Endothelial cell of umbilical vein (primary cell): ENCODE measurements around the gene DCUN1D1. TPM values are rescaled to one million over a fixed set of nuclear protein-coding genes. Genes with fewer than 3 reads are reported as not detected.

Experiments used
- BruUV-seq: library from RNA; stranded (reverse); fragments of 400-500 nt; replicated peaks from 2 replicates; lab custom pipeline; 2021; lab: Mats Ljungman, UMichigan
- CTCF ChIA-PET: fragments of 300-600, 350-600 bp; sonication (Branson Sonifier 250); formaldehyde crosslinking; loops from one replicate; lab custom pipeline; 2021; ENCODE audit warnings: antibody characterized with exemption, inconsistent platforms; lab: Charles Lee
- POLR2A ChIA-PET: fragments of 300-600, 350-600 bp; sonication (Branson Sonifier 250); formaldehyde crosslinking; loops from one replicate; lab custom pipeline; 2021; ENCODE audit warnings: antibody characterized with exemption, inconsistent platforms; lab: Charles Lee
- DNase-seq: peaks from one replicate; pipeline ENCODE4 v3.0.0-alpha.2; 2011; ENCODE audit warnings: low read depth, low spot score
- FAIRE-seq: peaks from 2 replicates; lab custom pipeline; 2011; peaks lifted over from hg19 to GRCh38; lab: Jason Lieb, UNC
- H2AFZ ChIP-seq: 2 replicates; pipeline ENCODE4 v1.6.0; 2012; ENCODE audit warnings: low read depth, low read length, control low read depth, inconsistent platforms
- H3K27ac ChIP-seq: 2 replicates; pipeline ENCODE4 v1.5.1; 2011; ENCODE audit warnings: low read depth, mild to moderate bottlenecking, control low read depth, low read length, moderate library complexity; ENCODE audit not compliant: insufficient read depth
- H3K27me3 ChIP-seq, 2 experiments: 2 replicates each; pipeline versions ENCODE4 v1.6.0 to v1.6.1; 2011; ENCODE audit warnings: low read length in 2 of 2, mixed read lengths in 1 of 2; ENCODE audit not compliant: control insufficient read depth in 2 of 2, insufficient read depth in 2 of 2
- H3K36me3 ChIP-seq, 2 experiments: 2 replicates in 1 of 2; 3 replicates in 1 of 2; pipeline ENCODE4 v1.5.1; 2011; ENCODE audit warnings: low read length in 2 of 2, mild to moderate bottlenecking in 1 of 2, moderate library complexity in 1 of 2; ENCODE audit not compliant: control insufficient read depth in 2 of 2, insufficient read depth in 2 of 2; ENCODE audit errors: extremely low read depth in 1 of 2
- H3K4me1 ChIP-seq: 3 replicates; pipeline ENCODE4 v1.5.1; 2011; ENCODE audit warnings: mild to moderate bottlenecking, low read length; ENCODE audit not compliant: control insufficient read depth, insufficient read depth; ENCODE audit errors: extremely low read depth
- H3K4me2 ChIP-seq: 2 replicates; pipeline ENCODE4 v1.6.1; 2011; ENCODE audit warnings: low read length, control low read depth, mixed read lengths; ENCODE audit not compliant: insufficient read depth
- H3K4me3 ChIP-seq, 3 experiments: fragments of 200-600 bp in 1 of 3; sonication (generic), shearing (Covaris generic) in 1 of 3; replicated peaks in 1 of 3; 2 replicates each; pipeline ENCODE4 v1.5.1; 2011 to 2016; ENCODE audit warnings: control low read depth in 3 of 3, low read length in 3 of 3, mild to moderate bottlenecking in 2 of 3, inconsistent platforms in 1 of 3, low read depth in 1 of 3, moderate library complexity in 1 of 3; ENCODE audit not compliant: insufficient read depth in 1 of 3
- H3K79me2 ChIP-seq: 2 replicates; pipeline ENCODE4 v1.6.0; 2012; ENCODE audit warnings: low read length, inconsistent platforms; ENCODE audit not compliant: control insufficient read depth, insufficient read depth
- H3K9ac ChIP-seq: replicated peaks from 2 replicates; pipeline ENCODE3; 2011; ENCODE audit warnings: low read length, control low read depth; ENCODE audit not compliant: insufficient read depth; ENCODE audit errors: extremely low read depth
- H3K9me1 ChIP-seq: replicated peaks from 3 replicates; pipeline ENCODE4 v1.6.0; 2011; ENCODE audit warnings: mild to moderate bottlenecking, low read length; ENCODE audit not compliant: control insufficient read depth, insufficient read depth; ENCODE audit errors: extremely low read depth
- H3K9me3 ChIP-seq: replicated peaks from 2 replicates; pipeline ENCODE4 v1.5.1; 2012; ENCODE audit warnings: low read length, inconsistent platforms; ENCODE audit not compliant: control insufficient read depth, insufficient read depth
- H4K20me1 ChIP-seq: replicated peaks from 2 replicates; pipeline ENCODE3; 2011; ENCODE audit warnings: mild to moderate bottlenecking, low read length; ENCODE audit not compliant: control insufficient read depth, insufficient read depth; ENCODE audit errors: extremely low read depth
- EZH2 ChIP-seq: IDR thresholded peaks from 2 replicates; pipeline ENCODE4 v1.6.1; 2012; ENCODE audit warnings: borderline replicate concordance, low read depth, mild to moderate bottlenecking, moderate library complexity, low read length, inconsistent platforms; ENCODE audit not compliant: severe bottlenecking
- FOS ChIP-seq: IDR thresholded peaks from 2 replicates; pipeline ENCODE4 v1.6.1; 2011; ENCODE audit warnings: mild to moderate bottlenecking, low read length, moderate library complexity, borderline replicate concordance; ENCODE audit not compliant: insufficient read depth
- GATA2 ChIP-seq: IDR thresholded peaks from 2 replicates; pipeline ENCODE4 v1.7.0; 2011; ENCODE audit warnings: low read depth, mild to moderate bottlenecking, moderate library complexity, mixed read lengths, low read length; ENCODE audit not compliant: insufficient read length, insufficient read depth
- JUN ChIP-seq: IDR thresholded peaks from 2 replicates; pipeline ENCODE4 v1.6.1; 2011; ENCODE audit warnings: borderline replicate concordance, low read depth; ENCODE audit not compliant: insufficient read length, insufficient read depth
- MYC ChIP-seq: IDR thresholded peaks from one replicate; pipeline ENCODE4 v1.6.1; 2011; ENCODE audit warnings: mild to moderate bottlenecking, low read depth, low read length
- POLR2A ChIP-seq: IDR thresholded peaks from 2 replicates; pipeline ENCODE4 v1.6.1; 2012; ENCODE audit warnings: low read depth, mild to moderate bottlenecking, control low read depth, low read length
- POLR2AphosphoS5 ChIP-seq: IDR thresholded peaks from 2 replicates; pipeline ENCODE4 v1.6.1; 2012; ENCODE audit warnings: low read depth, mild to moderate bottlenecking, control low read depth, low read length, moderate library complexity; ENCODE audit not compliant: insufficient read depth
- dilution Hi-C: fragments of 300-500 bp; cut with MboI; formaldehyde crosslinking; loops from one replicate; pipeline ENCODE4 v1.15.0; 2019; ENCODE audit warnings: low sequenced_read_pairs; ENCODE audit not compliant: extremely low pct_ligation_motif_present
- intact Hi-C: fragments of 100-400 bp; cut with micrococcal nuclease; formaldehyde crosslinking; loops from one replicate; pipeline ENCODE4 v1.10.0; 2022
- polyA plus RNA-seq, 4 experiments: library from polyadenylated mRNA; depleted of rRNA in 3 of 4; stranded (reverse) in 3 of 4; unstranded in 1 of 4; fragments of >200 nt; gene quantifications; 2 replicates each; pipeline versions ENCODE4 v1.2.1 to v1.2.3, GENCODE V29; 2011 to 2012; ENCODE audit warnings: missing spikeins in 1 of 4
- total RNA-seq: library from RNA; stranded (reverse); gene quantifications from 2 replicates; pipeline ENCODE4 v1.2.3, GENCODE V29; 2021
- TF ChIP-seq, protein P1 (sequence below), 2 donors: IDR thresholded peaks; 1 replicate in 1 of 2; 2 replicates in 1 of 2; pipeline ENCODE4 v1.5.1; 2011; ENCODE audit warnings: low read length in 2 of 2, mild to moderate bottlenecking in 2 of 2, moderate library complexity in 2 of 2, control low read depth in 1 of 2, inconsistent platforms in 1 of 2, low read depth in 1 of 2; ENCODE audit not compliant: insufficient read depth in 1 of 2; ENCODE audit errors: extremely low read depth in 1 of 2
- TF ChIP-seq, protein P2 (sequence below): IDR thresholded peaks from 2 replicates; pipeline ENCODE4 v1.6.1; 2011; ENCODE audit not compliant: insufficient read depth, insufficient read length

Gene DCUN1D1
- total and polyA plus RNA-seq, 2 donors (not counting 3 experiments of a cell fraction or from before 2014, with no cell fraction given): 4.9 to 41.3 TPM

DNA sequence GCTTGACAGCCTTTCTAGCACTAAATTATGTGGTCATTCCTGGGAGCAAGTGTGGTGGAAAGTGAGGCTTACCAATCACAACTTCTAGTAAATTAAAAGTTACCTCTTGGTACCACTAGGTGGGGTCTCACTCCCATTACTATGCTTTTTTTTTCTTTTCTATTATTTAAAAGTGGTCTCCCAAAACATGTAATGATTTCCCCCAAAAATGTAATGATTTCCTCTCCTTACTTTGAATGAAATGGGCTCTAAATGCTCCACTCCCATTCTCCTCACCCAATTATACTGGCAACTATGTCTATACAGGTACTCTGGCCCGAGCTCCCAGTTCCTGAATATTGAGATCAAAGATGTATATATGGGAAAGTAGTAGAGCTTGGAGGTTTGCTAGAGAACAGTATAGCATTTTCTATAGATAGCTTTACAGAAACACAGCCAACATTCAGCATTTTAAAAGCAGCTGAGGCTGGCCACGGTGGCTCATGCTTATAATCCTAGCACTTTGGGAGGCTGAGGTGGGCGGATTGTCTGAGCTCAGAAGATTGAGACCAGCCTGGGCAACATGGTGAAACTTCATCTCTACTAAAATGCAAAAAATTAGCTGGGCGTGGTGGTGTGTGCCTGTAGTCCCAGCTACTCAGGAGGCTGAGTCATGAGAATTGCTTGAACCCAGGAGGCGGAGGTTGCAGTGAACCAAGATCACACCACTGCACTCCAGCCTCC is 70.9 kb downstream of the DCUN1D1 start:
- Histone ChIP-seq H3K27ac (no peak overlapping the region), H3K4me3 (no peak overlapping the region), H3K79me2 (no peaks in the 10 kb centered on the region), H3K4me1 (no peaks in the 10 kb centered on the region), H4K20me1 (no peaks in the 10 kb centered on the region), H2AFZ (no peak overlapping the region), H3K9me1 (no peaks in the 10 kb centered on the region), H3K36me3 (peaks cover 0 to 2% of the 10 kb centered on the region in 2 experiments), H3K9ac (no peak overlapping the region), H3K27me3 (no peaks in the 10 kb centered on the region), H3K4me2 (no peak overlapping the region), H3K9me3 (no peaks in the 10 kb centered on the region)
- dilution Hi-C loops: no loop called here
- no TSS peak for BruUV-seq
- FAIRE-seq (peak; percentile 54), DNase-seq (peak; percentile 39)
- POLR2A ChIA-PET: no interaction called here
- CTCF ChIA-PET: interaction anchor here (0.7 to 2.5 kb wide), 15 partner anchors 10 to 858 kb away, joined by 3 to 13 read pairs (median 3); no protein-coding TSS in a partner anchor
- intact Hi-C loops: loop anchor here (1.0 to 5.0 kb wide), 4 partner anchors 197 to 477 kb away; no protein-coding TSS in a partner anchor
- TF ChIP-seq, protein P1, sequence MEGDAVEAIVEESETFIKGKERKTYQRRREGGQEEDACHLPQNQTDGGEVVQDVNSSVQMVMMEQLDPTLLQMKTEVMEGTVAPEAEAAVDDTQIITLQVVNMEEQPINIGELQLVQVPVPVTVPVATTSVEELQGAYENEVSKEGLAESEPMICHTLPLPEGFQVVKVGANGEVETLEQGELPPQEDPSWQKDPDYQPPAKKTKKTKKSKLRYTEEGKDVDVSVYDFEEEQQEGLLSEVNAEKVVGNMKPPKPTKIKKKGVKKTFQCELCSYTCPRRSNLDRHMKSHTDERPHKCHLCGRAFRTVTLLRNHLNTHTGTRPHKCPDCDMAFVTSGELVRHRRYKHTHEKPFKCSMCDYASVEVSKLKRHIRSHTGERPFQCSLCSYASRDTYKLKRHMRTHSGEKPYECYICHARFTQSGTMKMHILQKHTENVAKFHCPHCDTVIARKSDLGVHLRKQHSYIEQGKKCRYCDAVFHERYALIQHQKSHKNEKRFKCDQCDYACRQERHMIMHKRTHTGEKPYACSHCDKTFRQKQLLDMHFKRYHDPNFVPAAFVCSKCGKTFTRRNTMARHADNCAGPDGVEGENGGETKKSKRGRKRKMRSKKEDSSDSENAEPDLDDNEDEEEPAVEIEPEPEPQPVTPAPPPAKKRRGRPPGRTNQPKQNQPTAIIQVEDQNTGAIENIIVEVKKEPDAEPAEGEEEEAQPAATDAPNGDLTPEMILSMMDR (IDR thresholded peaks at IDR 0.05; ENCODE audit: extremely low read depth in 1 of 2, insufficient read depth in 1 of 2, low read depth in 1 of 2, low read length in 2 of 2): peak; percentile 31 to 43
- TF ChIP-seq, protein P2, sequence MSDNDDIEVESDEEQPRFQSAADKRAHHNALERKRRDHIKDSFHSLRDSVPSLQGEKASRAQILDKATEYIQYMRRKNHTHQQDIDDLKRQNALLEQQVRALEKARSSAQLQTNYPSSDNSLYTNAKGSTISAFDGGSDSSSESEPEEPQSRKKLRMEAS: no peak

DNA sequence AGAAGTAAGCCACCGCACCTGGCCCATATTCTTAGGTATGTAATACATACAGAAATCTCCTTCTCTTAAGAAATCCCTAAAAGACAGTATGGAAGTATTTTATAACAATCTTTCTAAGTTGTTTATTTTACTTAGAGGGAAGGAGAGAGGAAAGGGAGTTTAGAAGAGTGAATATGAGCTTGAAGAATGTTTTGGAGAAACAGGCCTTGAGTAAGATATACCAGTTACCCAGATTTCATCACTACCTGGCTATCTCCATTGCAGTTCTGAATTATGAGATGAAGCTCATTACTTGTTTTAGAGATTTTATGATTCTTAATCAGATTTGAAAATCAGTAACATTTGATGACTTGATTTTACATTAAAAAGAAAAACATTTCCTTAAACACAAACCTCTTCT is 71.9 kb downstream of the DCUN1D1 start:
- intact Hi-C loops (loop anchor here (2.0 to 5.0 kb wide), 2 partner anchors 196 to 214 kb away; no protein-coding TSS in a partner anchor), dilution Hi-C loops (no loop called here)
- POLR2A ChIA-PET: no interaction called here

More for the DNA sequence above, 71.9 kb downstream of the DCUN1D1 start:
- Histone ChIP-seq H3K4me1 (no peaks in the 10 kb centered on the region), H3K4me2 (no peak overlapping the region), H3K79me2 (no peaks in the 10 kb centered on the region), H3K9ac (no peak overlapping the region), H3K36me3 (peaks cover 0 to 2% of the 10 kb centered on the region in 2 experiments), H3K9me3 (no peaks in the 10 kb centered on the region), H3K27ac (no peak overlapping the region), H4K20me1 (no peaks in the 10 kb centered on the region), H3K9me1 (no peaks in the 10 kb centered on the region), H3K27me3 (no peaks in the 10 kb centered on the region), H3K4me3 (no peak overlapping the region), H2AFZ (no peak overlapping the region)
- CTCF ChIA-PET: interaction anchor here (0.9 to 2.5 kb wide), 8 partner anchors 10 to 474 kb away, joined by 3 to 9 read pairs (median 4); no protein-coding TSS in a partner anchor
- BruUV-seq: no TSS peak
- DNase-seq (no peak), FAIRE-seq (no peak)
- TF ChIP-seq MYC (no peak), FOS (no peak), POLR2AphosphoS5 (no peak), EZH2 (no peak), GATA2 (no peak), POLR2A (no peak), JUN (no peak)
- TF ChIP-seq, protein P1 (IDR thresholded peaks at IDR 0.05; ENCODE audit: extremely low read depth in 1 of 2, insufficient read depth in 1 of 2, low read depth in 1 of 2, low read length in 2 of 2): no peak
- TF ChIP-seq, protein P2: no peak
